Measurements from ENCODE around the gene BPIFB3. TPM values are rescaled to one million over a fixed set of nuclear protein-coding genes. Genes with fewer than 3 reads are reported as not detected.

Gene BPIFB3, protein sequence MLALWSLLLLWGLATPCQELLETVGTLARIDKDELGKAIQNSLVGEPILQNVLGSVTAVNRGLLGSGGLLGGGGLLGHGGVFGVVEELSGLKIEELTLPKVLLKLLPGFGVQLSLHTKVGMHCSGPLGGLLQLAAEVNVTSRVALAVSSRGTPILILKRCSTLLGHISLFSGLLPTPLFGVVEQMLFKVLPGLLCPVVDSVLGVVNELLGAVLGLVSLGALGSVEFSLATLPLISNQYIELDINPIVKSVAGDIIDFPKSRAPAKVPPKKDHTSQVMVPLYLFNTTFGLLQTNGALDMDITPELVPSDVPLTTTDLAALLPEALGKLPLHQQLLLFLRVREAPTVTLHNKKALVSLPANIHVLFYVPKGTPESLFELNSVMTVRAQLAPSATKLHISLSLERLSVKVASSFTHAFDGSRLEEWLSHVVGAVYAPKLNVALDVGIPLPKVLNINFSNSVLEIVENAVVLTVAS
- total RNA-seq, result not detected

DNA sequence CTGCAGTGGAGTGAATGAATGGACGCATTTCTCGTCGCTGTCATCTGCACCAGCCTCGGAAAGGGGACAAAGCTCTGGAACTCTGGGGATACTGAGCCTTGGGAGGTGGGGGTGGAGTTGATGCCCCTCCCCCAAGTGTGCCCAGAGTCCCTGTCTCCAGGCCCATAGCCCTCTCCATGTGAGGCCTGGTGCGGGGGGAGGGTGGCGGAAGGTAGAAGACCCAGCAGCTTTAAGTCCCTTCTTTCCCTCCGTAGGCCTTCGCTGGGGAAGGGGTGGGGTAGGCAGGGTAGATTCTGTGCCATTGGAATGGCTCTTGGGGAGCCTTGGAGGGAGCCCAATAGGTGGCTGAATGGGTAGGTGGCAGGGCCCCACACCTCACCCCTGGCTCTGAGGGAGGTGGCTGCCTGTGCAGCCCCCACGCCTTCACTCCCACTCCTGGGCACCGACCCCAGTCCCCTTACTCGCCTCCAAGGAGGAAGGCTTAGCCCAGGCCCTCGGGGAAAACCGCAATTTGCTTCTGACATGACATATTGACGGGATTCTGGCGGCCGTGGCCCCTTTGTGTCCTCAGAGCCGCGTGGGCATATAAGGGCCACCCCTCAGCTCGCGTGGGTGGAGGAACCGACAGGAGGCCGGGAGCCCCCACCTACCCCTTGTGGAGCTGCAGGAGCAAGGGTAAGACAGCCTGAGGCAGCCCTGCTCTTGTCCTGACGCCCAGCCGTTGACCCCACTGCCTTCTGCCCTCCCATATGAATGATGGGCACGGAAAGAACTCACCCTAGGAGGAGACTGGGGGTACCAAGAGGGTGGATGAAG, at the start of gene BPIFB3:
BPIFB3 (plus strand) TSS at position 613 of the 816 bp plus-strand sequence. CDS start 1,533 bp downstream, outside the sequence.
- no peaks in the 10 kb centered on the region for H3K36me3 Mint-ChIP-seq (ENCODE audit: low read depth)
- no peak within 1 kb of the TSS for H3K27ac Mint-ChIP-seq
- no peaks in the 10 kb centered on the region for H3K4me1 Mint-ChIP-seq (ENCODE audit: low read depth)
- no peaks in the 10 kb centered on the region for H3K9me3 Mint-ChIP-seq (ENCODE audit: insufficient read depth)
- DNase-seq (no peak), ATAC-seq (no peak)
- POLR2A ChIA-PET, result no interaction called here
- CTCF ChIA-PET, result no interaction called here
- H3K27me3 Mint-ChIP-seq (ENCODE audit: low read depth), result no peaks in the 10 kb centered on the region
- H3K4me3 Mint-ChIP-seq, result no peak within 1 kb of the TSS

- ChIA-PET POLR2A (interaction anchor here (1.2 kb wide), 1 partner anchor 32 kb away, joined by 5 read pairs; no protein-coding TSS in a partner anchor), CTCF (interaction anchor here (0.7 to 4.7 kb wide), 23 partner anchors 9 to 212 kb away, joined by 3 to 47 read pairs (median 4); no protein-coding TSS in a partner anchor)
- H3K27me3 Mint-ChIP-seq (ENCODE audit: low read depth), result no peaks in the 10 kb centered on the region
- no peak within 1 kb of the TSS for H3K4me3 Mint-ChIP-seq
- DNase-seq (no peak), ATAC-seq (no peak)
- H3K27ac Mint-ChIP-seq, result peak within 1 kb of the TSS; percentile 32
- H3K36me3 Mint-ChIP-seq (ENCODE audit: low read depth), result peaks cover 3% of the 10 kb centered on the region
- no peaks in the 10 kb centered on the region for H3K9me3 Mint-ChIP-seq (ENCODE audit: insufficient read depth)
- H3K4me1 Mint-ChIP-seq (ENCODE audit: low read depth), result peaks cover 3% of the 10 kb centered on the region
Observed at GRCh38 chr20:33004141-33004751, 49.5 kb upstream of the BPIFB3 start, which contains the start of gene SUN5. TSS of gene SUN5 (minus strand) at chr20:33004433. CDS start at chr20:33004340, 93 bp downstream.

GRCh38 chr20:33005132-33005566, 48.6 kb upstream of the BPIFB3 start:
- H3K36me3 Mint-ChIP-seq (ENCODE audit: low read depth), result peaks cover 3% of the 10 kb centered on the region
- POLR2A ChIA-PET, result interaction anchor here (1.2 kb wide), 1 partner anchor 33 kb away, joined by 5 read pairs; no protein-coding TSS in a partner anchor
- DNase-seq, result peak; percentile 59
- no peak for ATAC-seq
- CTCF ChIA-PET, result interaction anchor here (0.9 to 4.7 kb wide), 22 partner anchors 9 to 213 kb away, joined by 3 to 47 read pairs (median 4); no protein-coding TSS in a partner anchor
- H3K4me1 Mint-ChIP-seq (ENCODE audit: low read depth), result peaks cover 3% of the 10 kb centered on the region
- no peaks in the 10 kb centered on the region for H3K9me3 Mint-ChIP-seq (ENCODE audit: insufficient read depth)
- H3K27ac Mint-ChIP-seq, result peak overlapping the region; percentile 32
- no peaks in the 10 kb centered on the region for H3K27me3 Mint-ChIP-seq (ENCODE audit: low read depth)
- no peak overlapping the region for H3K4me3 Mint-ChIP-seq

- no peak overlapping the region for H3K27ac Mint-ChIP-seq
- no peaks in the 10 kb centered on the region for H3K9me3 Mint-ChIP-seq (ENCODE audit: insufficient read depth)
- no peak for DNase-seq
- H3K4me3 Mint-ChIP-seq, result no peak overlapping the region
- CTCF ChIA-PET, result interaction anchor here (1.4 to 4.7 kb wide), 6 partner anchors 12 to 104 kb away, joined by 3 to 47 read pairs (median 14); no protein-coding TSS in a partner anchor
- H3K27me3 Mint-ChIP-seq (ENCODE audit: low read depth), result no peaks in the 10 kb centered on the region
- H3K4me1 Mint-ChIP-seq (ENCODE audit: low read depth), result peaks cover 3% of the 10 kb centered on the region
- no peak for ATAC-seq
- POLR2A ChIA-PET, result interaction anchor here (1.7 kb wide), 1 partner anchor 38 kb away, joined by 5 read pairs; no protein-coding TSS in a partner anchor
- H3K36me3 Mint-ChIP-seq (ENCODE audit: low read depth), result peaks cover 3% of the 10 kb centered on the region
Observed at GRCh38 chr20:33005908-33006775, 47.6 kb upstream of the BPIFB3 start.

- no peak for ATAC-seq
- Mint-ChIP-seq H3K4me3 (no peak overlapping the region), H3K27me3 (ENCODE audit: low read depth) (no peaks in the 10 kb centered on the region), H3K4me1 (ENCODE audit: low read depth) (peaks cover 3% of the 10 kb centered on the region), H3K27ac (no peak overlapping the region), H3K9me3 (ENCODE audit: insufficient read depth) (no peaks in the 10 kb centered on the region), H3K36me3 (ENCODE audit: low read depth) (peaks cover 3% of the 10 kb centered on the region)
- DNase-seq, result no peak
- POLR2A ChIA-PET, result interaction anchor here (1.7 kb wide), 1 partner anchor 39 kb away, joined by 5 read pairs; no protein-coding TSS in a partner anchor
- CTCF ChIA-PET, result interaction anchor here (1.5 to 4.7 kb wide), 4 partner anchors 34 to 105 kb away, joined by 3 to 47 read pairs (median 22); no protein-coding TSS in a partner anchor
Observed at GRCh38 chr20:33006776-33007375, 46.8 kb upstream of the BPIFB3 start.

GRCh38 chr20:33007376-33008335, 46.0 kb upstream of the BPIFB3 start, which contains the start of gene BPIFB2:
TSS of gene BPIFB2 (plus strand) at chr20:33007704. CDS start at chr20:33008575, 871 bp downstream.
- CTCF ChIA-PET, result interaction anchor here (2.9 to 4.7 kb wide), 2 partner anchors 62 to 106 kb away, joined by 22 to 47 read pairs; no protein-coding TSS in a partner anchor
- peaks cover 3% of the 10 kb centered on the region for H3K36me3 Mint-ChIP-seq (ENCODE audit: low read depth)
- no peaks in the 10 kb centered on the region for H3K27me3 Mint-ChIP-seq (ENCODE audit: low read depth)
- H3K4me1 Mint-ChIP-seq (ENCODE audit: low read depth), result peaks cover 3% of the 10 kb centered on the region
- no peaks in the 10 kb centered on the region for H3K9me3 Mint-ChIP-seq (ENCODE audit: insufficient read depth)
- ATAC-seq (peak; percentile 33), DNase-seq (no peak)
- H3K27ac Mint-ChIP-seq, result no peak within 1 kb of the TSS
- no peak within 1 kb of the TSS for H3K4me3 Mint-ChIP-seq
- POLR2A ChIA-PET, result interaction anchor here (1.7 kb wide), 1 partner anchor 40 kb away, joined by 5 read pairs; no protein-coding TSS in a partner anchor

- Mint-ChIP-seq H3K27me3 (ENCODE audit: low read depth) (no peaks in the 10 kb centered on the region), H3K9me3 (ENCODE audit: insufficient read depth) (no peaks in the 10 kb centered on the region), H3K36me3 (ENCODE audit: low read depth) (peaks cover 3% of the 10 kb centered on the region), H3K4me3 (no peak overlapping the region), H3K4me1 (ENCODE audit: low read depth) (peaks cover 3% of the 10 kb centered on the region), H3K27ac (no peak overlapping the region)
- DNase-seq (no peak), ATAC-seq (no peak)
- CTCF ChIA-PET, result no interaction called here
- POLR2A ChIA-PET, result no interaction called here
Observed at GRCh38 chr20:33008336-33009213, 45.1 kb upstream of the BPIFB3 start.

- H3K4me3 Mint-ChIP-seq, result no peak overlapping the region
- no peaks in the 10 kb centered on the region for H3K27me3 Mint-ChIP-seq (ENCODE audit: low read depth)
- ChIA-PET POLR2A (no interaction called here), CTCF (no interaction called here)
- peaks cover 3% of the 10 kb centered on the region for H3K4me1 Mint-ChIP-seq (ENCODE audit: low read depth)
- peaks cover 3% of the 10 kb centered on the region for H3K36me3 Mint-ChIP-seq (ENCODE audit: low read depth)
- no peak overlapping the region for H3K27ac Mint-ChIP-seq
- H3K9me3 Mint-ChIP-seq (ENCODE audit: insufficient read depth), result no peaks in the 10 kb centered on the region
- DNase-seq, result no peak
- ATAC-seq, result no peak
Observed at GRCh38 chr20:33009214-33010132, 44.2 kb upstream of the BPIFB3 start.

All from activated CD8-positive, alpha-beta T cell treated with anti-CD3 and anti-CD28 coated beads, Interleukin-2, amount 10 ng/mL, durations not matched to agents 7 days and 5 days (primary cell).